KG1 (cell line): ENCODE measurements around the gene RAB3IL1.
A peak's percentile ranks its signal among the peaks of the same experiment; 100 is the strongest.
"Not testable (repeated sequence)": the region's sequence is repeated elsewhere in the genome, so short reads cannot be mapped to it uniquely, and the experiment has no call there.

ENCODE experiments used
- DNase-seq: peaks from one replicate; lab custom pipeline; 2025; lab: John Stamatoyannopoulos, UW

The RAB3IL1 gene

GRCh38 chr11:61885784-61886580 is 31.4 kb downstream of the RAB3IL1 start:
- DNase-seq = no peak

- no peak for DNase-seq
Observed at GRCh38 chr11:61885166-61885778, 32.1 kb downstream of the RAB3IL1 start.

- DNase-seq = no peak
Observed at GRCh38 chr11:61883947-61884346, 33.4 kb downstream of the RAB3IL1 start.

- DNase-seq = no peak
Observed at GRCh38 chr11:61883327-61883726, 34.0 kb downstream of the RAB3IL1 start.

GRCh38 chr11:61882879-61883278 is 34.5 kb downstream of the RAB3IL1 start:
- DNase-seq = no peak

- not testable (repeated sequence) for DNase-seq
Observed at GRCh38 chr11:61882267-61882666, 35.1 kb downstream of the RAB3IL1 start.

- no peak for DNase-seq
Observed at GRCh38 chr11:61881397-61881796, 36.0 kb downstream of the RAB3IL1 start.

- no peak for DNase-seq
Observed at GRCh38 chr11:61880454-61880853, 36.9 kb downstream of the RAB3IL1 start.

- no peak for DNase-seq
Observed at GRCh38 chr11:61880031-61880430, 37.3 kb downstream of the RAB3IL1 start.

- DNase-seq = no peak
Observed at GRCh38 chr11:61879152-61879551, 38.2 kb downstream of the RAB3IL1 start.

GRCh38 chr11:61875698-61876097 is 41.7 kb downstream of the RAB3IL1 start:
- no peak for DNase-seq

GRCh38 chr11:61874853-61875252 is 42.5 kb downstream of the RAB3IL1 start:
- DNase-seq = no peak

- DNase-seq = no peak
Observed at GRCh38 chr11:61874377-61874809, 43.0 kb downstream of the RAB3IL1 start.

GRCh38 chr11:61873588-61874376 is 43.6 kb downstream of the RAB3IL1 start:
- DNase-seq = no peak

- DNase-seq = no peak
Observed at GRCh38 chr11:61872935-61873565, 44.3 kb downstream of the RAB3IL1 start.

- DNase-seq = peak; percentile 36
Observed at GRCh38 chr11:61871158-61871597, 46.2 kb downstream of the RAB3IL1 start.

GRCh38 chr11:61870541-61871031 is 46.8 kb downstream of the RAB3IL1 start:
- DNase-seq = no peak

- DNase-seq = no peak
Observed at GRCh38 chr11:61869708-61870451, 47.5 kb downstream of the RAB3IL1 start.

GRCh38 chr11:61869429-61869707 is 48.0 kb downstream of the RAB3IL1 start:
- no peak for DNase-seq

- no peak for DNase-seq
Observed at GRCh38 chr11:61868571-61869428, 48.6 kb downstream of the RAB3IL1 start.

GRCh38 chr11:61866958-61867343 is 50.4 kb downstream of the RAB3IL1 start:
- no peak for DNase-seq
